Dermis blood vessel endothelial cell (primary cell): ENCODE data around the gene ODAD4. TPM values are rescaled to one million over a fixed set of nuclear protein-coding genes. Genes with fewer than 3 reads are reported as not detected.
"Not testable (repeated sequence)": the region's sequence is repeated elsewhere in the genome, so short reads cannot be mapped to it uniquely, and the experiment has no call there.

Experiments used
- DNase-seq: peaks from one replicate; pipeline ENCODE4 v3.0.0; 2010
- total RNA-seq: library from RNA; depleted of rRNA; stranded (reverse); fragments of >200 nt; gene quantifications from 2 replicates; pipeline ENCODE4 v1.2.3, GENCODE V29; 2014

The ODAD4 gene
- total RNA-seq, 1 donor from 2014 or later: 0.34 TPM

GRCh38 chr17:41913798-41914197, 16.6 kb upstream of the ODAD4 start:
- no peak for DNase-seq

DNA sequence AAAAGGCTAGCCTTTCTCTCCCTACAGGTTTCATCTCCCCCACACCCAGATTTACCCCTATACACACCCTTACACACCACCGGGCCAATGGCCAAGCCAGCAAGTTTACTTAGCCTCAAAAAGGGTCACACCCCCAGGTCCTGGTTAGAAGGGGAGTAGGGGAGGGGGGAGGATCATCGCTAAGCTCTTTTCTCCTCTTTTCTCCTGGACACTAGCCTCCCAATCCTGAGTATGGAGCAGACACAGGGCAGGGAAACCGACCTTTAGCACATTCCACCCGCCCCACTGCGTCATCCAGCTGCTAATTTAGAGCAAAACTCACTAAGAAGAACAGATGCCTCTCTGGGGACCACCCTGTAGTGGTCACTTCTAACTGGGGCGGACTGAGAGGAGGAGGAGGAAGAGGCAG, 16.1 kb upstream of the ODAD4 start:
- DNase-seq: no peak

DNA sequence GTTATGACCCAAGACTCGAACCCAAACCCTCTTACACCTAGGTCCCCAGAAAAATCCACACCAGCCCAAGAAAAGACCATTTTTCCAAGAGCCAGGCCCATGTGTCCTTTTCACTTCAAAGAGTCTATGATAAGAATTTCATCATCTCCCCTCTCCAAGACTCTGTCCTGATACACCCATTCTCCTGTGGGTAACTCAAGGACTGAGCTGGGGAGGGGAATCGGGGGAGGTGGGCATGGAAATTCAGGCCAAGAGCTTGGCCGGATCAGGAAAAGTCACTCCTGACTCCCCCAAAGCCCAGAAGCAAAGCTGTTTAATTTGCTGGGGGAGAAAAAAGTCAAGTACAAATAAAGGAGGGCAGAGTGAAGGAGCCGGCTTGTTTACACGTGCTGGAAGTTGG, 15.4 kb upstream of the ODAD4 start:
- DNase-seq: no peak

DNA sequence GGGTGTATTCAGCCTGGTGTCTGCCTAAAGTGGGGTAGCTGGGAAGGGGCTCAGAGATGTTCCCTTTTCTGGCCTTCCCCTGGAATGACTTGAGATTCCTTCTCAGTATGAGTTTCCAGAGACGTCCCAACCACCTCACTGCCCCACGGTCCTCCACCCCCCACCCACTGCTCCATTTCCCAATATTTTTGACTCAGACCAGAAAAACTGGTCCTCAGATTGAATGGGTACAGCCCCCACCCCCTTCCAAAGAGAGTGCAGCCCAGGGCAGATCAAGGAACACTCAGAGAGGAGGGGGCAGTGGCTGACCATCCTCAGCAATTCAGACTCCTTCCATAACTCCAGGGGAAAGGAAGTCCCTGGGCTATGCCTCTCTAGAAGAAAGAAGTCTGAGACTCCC, 14.9 kb upstream of the ODAD4 start:
- no peak for DNase-seq

GRCh38 chr17:41917192-41917591, 13.2 kb upstream of the ODAD4 start:
- peak; percentile 60 for DNase-seq

DNA sequence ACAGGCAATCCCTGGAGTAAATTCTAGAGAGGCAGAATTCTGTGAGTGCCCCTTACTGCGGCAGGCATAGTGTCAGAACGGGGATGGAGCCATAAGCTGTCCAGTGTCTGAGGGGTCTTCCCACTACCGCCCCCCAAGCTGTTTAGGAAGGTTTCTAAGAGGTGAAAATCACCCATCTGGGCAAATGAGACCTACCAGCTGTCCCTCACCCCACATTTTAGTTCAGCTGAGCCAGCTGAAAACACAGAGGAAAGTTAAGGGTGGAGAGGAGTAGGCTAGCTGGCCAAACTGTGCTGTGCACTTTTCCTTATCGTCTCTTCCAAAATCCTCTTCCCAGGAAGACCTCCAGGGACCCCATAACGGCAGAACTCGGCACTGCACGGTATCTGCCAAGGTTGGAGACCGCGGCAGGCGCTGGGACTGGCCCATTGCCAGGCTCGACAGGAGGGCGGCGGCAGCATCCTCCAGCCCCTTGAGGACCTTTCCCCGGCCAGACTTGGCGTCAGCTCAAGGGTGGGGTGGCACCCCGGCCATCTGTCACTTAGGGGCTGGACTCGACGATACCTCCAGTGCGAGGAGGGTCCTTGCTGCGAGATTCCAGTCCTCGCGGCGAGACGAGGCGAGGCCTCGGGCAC, 12.6 kb upstream of the ODAD4 start:
- peak; percentile 61 for DNase-seq

- DNase-seq: peak; percentile 97
Measured at GRCh38 chr17:41918314-41919164, 11.9 kb upstream of the ODAD4 start, which contains the start of gene ACLY. Gene ACLY (minus strand): TSS chr17:41918951. CDS start chr17:41913873, 5,078 bp downstream.

DNA sequence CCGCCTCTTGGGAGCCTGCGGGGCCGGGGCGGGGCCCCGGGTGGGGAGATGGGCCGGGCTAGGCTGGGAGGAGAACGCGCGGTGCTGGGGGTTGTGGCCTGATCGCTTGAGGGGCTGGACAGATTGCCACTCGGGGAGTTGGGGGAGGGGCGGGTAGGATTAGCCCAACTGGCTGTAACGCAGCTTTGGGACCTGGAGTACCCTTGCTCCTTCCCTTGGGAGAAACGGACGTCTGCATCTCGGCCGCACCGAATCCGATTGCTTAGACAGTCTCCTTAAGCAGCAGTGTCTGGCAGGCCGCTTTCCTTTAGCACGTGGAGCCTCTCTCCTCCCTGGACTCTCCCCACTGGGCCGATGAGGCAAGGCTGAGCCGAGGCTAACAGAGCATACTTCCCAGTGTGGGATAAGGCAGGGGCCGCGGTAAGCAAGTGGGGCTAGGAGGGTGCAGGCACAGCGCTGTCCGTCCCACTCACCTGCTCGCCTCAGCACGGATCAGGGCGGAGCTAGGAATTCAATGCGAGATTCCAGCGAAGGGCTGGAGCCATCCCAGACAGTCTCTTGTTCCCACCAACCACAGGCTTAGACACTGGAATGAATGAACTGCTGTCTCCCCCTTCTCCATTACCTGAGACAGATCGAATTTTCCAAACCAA, 11.1 kb upstream of the ODAD4 start:
- no peak for DNase-seq

DNA sequence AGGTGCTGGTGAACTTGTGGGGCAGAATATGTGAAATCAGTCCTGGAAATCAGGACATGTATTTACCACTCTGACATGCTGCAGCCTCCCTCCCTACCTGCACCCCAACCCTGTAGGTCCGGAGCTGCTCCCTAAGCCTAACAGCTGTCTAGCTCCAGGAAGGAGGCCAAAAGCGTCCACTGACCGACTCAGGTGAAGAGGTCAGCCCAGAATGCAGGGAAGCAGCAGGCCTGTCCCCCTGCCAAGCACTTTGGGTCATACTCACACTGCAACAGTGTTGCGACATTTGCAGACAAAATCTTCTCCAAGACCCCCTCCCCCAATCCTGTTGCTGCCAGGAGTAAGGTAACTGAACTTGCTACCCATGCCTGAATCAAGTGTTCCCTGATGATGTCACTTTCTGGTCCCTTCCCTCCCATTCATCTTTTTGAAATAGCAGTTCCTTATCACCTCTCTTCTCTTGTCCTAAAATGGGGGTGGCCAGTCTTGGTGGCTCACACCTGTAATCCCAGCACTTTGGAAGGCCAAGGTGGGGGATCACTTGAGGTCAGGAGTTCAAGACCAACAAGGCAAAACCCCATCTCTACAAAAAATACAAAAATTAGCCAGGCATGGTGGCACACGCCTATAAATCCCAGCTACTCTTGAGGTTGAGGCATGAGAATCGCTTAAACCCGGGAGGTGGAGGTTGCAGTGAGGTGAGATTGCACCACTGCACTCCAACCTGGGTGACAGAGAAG, 10.4 kb upstream of the ODAD4 start:
- no peak for DNase-seq

DNA sequence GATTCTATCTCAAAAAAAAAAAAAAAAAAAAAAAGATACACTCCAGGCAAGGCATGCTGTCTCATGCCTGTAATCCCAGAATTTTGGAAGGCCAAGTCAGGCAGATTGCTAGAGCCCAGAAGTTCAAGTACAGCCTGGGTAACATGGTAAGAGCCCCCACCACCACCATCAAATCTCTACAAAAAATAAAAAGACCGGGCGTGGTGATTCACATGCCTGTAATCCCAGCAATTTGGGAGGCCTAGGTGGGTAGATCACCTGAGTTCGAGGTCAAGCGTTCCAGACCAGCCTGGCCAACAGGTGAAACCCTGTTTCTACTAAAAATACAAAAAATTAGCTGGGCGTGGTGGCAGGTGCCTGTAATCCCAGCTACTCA, 9.8 kb upstream of the ODAD4 start:
- no peak for DNase-seq

DNA sequence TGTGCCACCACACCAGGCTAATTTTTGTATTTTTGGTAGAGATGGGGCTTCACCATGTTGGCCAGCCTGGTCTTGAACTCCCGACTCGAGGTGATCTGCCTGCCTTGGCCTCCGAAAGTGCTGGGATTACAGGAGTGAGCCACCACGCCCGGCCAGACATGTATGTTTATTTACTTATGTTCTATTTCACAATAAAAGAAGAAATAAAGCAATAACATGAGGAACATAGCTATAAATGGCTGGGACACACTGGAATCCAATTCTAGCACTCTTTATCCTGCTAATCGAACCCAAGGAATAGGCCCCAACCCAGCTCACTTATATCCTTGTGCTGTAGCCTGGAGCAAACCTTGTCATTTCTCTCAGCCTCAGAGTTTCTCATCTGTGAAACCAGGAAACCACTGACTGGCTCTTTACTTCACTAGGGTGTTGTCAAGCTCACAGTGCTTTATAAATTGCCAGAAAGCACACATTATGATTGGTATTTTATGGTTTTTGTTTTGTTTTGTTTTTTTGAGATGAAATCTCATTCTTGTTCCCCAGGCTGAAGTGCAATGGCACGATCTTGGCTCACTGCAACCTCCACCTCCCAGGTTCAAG, 4.3 kb upstream of the ODAD4 start:
- no peak for DNase-seq

DNA sequence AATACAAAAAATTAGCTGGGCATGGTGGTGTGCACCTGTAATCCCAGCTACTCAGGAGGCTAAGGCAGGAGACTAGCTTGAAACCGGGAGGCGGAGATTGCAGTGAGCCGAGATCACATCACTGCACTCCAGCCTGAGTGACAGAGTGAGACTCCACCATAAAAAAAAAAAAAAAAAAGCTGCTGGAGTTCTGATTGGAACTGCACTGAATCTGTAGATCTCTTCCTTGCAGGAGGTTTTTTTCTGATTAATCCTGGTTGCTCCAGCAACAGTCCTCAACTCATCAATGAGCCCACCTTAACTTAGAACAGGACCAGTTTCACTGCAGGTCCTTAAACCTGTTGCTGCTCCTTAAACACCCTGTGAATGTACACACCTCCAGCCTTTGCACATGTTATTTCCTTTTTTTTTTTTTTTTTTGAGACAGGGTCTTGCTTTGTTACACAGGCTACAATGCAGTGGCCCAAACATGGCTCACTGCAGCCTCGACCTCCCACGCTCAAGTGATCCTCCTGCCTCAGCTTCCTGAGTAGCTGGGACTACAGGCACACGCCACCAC, 1.6 kb upstream of the ODAD4 start:
- no peak for DNase-seq

DNA sequence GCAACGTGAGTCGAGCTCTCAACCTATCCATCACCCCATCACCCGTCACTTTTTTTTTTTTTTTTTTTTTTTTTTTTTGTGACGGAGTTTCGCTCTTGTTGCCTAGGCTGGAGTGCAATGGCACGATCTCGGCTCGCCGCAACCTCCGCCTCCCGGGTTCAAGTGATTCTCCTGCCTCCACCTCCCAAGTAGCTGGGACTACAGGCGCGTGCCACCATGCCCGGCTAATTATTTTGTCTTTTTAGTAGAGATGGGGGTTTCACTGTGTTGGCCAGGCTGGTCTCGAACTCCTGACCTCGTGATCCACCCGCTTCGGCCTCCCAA, 378 bp downstream of the ODAD4 start:
- DNase-seq: not testable (repeated sequence)

DNA sequence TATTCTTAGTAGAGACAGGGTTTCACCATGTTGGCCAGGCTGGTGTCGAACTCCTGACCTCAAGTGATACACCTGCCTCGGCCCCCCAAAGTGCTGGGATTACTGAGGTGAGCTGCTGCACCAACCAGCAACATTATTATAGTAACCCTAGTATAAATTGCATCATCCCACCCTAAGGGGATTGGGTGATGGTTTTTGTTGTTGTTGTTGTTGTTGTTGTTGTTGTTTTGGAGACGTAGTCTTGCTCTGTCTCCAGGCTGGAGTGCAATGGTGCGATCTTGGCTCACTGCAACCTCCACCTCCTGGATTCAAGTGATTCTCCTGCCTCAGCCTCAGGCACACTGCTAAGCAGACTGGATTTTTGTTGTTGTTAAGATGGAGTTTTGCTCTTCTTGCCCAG, 1.3 kb downstream of the ODAD4 start:
- not testable (repeated sequence) for DNase-seq

DNA sequence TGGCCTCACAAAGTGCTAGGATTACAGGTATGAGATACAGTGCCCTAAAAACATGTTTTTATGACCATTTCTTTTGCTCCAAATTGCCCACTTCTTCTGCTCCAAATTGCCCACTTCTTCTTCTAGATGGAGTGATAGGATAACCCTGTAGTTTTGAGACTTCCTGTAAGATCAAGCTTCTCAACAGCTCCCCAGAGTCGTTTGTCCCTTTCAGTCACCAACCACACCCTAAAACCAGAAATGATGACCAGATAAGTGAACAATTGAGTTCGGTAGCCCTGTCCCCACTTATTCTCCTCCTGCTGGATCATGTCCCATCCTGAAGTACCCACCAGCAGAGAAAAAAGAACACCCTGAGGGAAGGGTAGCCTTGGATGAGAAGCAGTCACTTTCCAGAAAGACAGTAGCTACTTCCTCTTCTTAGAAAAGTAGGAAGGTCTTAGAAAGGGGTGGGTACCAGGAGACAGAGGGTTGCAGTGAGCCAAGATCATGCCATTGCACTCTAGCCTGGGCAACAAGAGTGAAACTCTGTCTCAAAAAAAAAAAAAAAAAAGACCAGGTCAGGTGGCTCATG, 2.5 kb downstream of the ODAD4 start:
- no peak for DNase-seq

- no peak for DNase-seq
Measured at GRCh38 chr17:41935641-41936040, 5.2 kb downstream of the ODAD4 start.

GRCh38 chr17:41937970-41938954, 7.8 kb downstream of the ODAD4 start:
- DNase-seq: no peak

GRCh38 chr17:41939044-41939692, 8.8 kb downstream of the ODAD4 start:
- no peak for DNase-seq

- no peak for DNase-seq
Measured at GRCh38 chr17:41939693-41940090, 9.3 kb downstream of the ODAD4 start.

DNA sequence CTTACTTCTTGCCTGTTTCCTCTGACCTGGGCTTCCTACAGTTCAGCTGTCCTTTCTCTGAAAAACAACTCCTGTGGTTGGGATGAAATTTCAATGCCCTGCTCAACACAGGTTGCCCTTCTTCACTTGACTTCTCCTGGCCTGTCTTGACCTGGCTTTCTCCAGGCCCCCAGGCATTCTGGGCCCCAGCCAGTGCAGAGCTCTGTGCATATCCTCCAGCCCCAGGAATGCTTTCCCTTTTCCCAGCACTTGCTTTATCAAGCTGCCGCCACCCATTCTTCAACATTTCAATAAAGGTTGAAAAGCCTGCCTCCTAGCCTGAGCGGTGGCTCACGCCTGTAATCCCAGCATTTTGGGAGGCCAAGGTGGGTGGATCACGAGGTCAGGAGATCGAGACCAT, 10.8 kb downstream of the ODAD4 start:
- DNase-seq: no peak
